ENCODE measurements around the gene TSNAXIP1.
"Not testable (repeated sequence)": the region's sequence is repeated elsewhere in the genome, so short reads cannot be mapped to it uniquely, and the experiment has no call there.

The TSNAXIP1 gene

DNA sequence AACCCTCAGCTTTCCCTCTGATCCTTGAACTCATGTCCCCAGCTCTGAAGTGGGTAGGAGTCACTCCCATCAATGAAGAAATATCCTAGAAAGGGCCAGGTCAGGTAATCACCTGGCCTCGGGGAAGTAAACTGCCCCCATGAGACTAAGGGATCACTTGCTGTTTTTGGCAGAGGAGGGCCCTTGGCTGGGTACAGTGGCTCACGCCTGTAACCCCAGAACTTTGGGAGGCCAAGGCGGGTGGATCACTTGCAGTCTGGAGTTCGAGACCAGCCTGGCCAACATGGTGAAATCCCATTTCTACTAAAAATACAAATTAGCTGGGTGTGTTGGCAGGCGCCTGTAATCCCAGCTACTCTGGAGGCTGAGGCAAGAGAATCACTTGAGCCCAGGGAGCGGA lies 57.4 kb downstream of the TSNAXIP1 start:
- DNase-seq = not testable (repeated sequence)

DNA sequence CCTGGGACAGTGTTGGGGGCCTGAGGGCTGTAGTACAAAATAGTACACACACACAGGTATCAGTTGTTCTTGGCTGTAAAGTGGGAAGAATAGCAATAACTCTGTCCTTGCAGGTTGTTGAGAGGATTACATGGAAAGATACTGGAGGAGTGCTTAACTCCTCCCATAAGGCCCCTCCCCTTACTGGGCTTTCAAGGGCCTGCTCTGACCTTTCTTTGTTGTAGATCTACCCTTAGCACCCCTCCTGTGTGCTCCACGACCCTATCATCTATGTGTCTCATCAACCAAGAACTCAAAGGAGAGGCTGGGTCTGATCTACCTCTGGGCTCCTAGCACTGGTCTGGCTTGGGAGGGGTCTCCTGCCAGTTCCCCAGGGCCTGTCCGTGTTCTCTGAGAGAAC lies 57.9 kb downstream of the TSNAXIP1 start:
- DNase-seq = no peak

- DNase-seq = no peak
Measured at GRCh38 chr16:67865318-67865717, 58.6 kb downstream of the TSNAXIP1 start.

DNA sequence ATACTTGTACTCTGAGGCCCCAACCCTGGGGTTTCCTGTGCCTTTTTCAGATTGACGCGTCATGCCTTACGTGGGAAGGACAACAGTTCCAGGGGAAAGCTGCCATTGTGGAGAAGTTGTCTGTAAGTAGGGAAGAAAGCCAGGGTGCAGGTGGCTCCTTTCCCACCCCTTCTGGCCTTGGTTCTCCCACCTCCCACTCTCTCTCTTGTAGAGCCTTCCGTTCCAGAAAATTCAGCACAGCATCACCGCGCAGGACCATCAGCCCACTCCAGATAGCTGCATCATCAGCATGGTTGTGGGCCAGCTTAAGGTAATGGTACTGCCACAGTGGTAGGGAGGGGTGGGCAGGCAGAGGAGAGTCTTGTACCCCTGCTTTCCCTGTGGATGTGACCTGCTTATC lies 61.6 kb downstream of the TSNAXIP1 start:
- no peak for DNase-seq

DNA sequence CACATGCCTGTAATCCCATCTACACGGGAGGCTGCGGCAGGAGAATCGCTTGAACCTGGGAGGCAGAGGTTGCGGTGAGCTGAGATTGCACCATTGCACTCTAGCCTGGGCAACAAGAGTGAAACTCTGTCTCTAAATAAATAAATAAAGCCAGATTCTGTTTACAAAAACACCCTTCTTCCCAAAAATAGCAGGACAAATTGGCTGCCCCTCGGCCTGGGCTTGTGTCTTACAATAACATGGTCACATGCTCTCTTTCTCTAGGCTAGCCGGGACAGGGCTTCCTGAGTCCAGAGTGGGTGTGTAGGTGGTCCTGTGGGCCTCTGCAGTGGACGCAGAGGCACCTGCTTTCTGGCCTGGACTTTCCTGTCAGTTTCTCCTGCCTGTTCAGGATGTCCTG lies 63.0 kb downstream of the TSNAXIP1 start:
- DNase-seq = no peak

GRCh38 chr16:67871256-67871655 lies 64.6 kb downstream of the TSNAXIP1 start:
- DNase-seq = no peak

GRCh38 chr16:67872131-67872630 lies 65.5 kb downstream of the TSNAXIP1 start:
- DNase-seq = no peak

DNA sequence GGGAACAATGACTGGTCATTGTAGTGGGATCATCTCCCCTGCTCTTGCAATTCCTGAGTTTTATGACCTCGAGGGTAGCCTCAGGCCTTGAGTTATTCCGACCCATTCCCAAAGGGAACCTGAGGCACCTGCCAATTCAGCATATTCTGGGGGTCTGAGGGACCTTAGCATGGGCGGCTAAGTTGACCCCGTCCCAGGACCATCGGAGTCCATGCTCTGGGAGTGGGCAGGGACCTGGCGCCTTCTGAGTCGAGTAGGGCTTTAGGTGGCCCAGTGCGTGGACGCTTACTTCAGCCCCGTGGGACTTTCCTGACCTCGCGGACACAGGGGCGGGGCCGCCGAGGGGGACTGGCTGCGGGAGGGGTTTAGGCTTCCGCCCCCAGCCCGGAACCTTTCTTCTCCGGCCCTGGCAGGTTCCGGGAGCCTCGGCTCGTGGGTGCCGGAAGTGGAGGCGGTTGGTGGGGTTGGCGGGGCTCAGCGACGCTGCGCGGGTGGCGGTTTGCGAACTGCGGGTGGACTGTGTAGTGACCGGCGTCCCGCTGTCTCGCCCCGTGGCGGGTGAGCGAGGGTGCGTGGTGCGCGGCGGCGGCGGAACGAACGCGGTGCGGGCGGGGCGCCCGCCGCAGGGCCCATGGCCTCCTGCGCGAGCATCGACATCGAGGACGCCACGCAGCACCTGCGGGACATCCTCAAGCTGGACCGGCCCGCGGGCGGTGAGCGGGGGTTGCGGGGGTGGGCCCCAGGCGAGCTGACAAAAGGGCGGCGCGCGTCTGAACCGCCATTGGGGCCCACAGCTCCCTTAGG lies 66.1 kb downstream of the TSNAXIP1 start, which contains the start of gene EDC4:
TSS of gene EDC4 (plus strand) at position 422 of the 804 bp plus-strand sequence. CDS start at position 632, 210 bp downstream.
- peak; percentile 19 for DNase-seq

DNA sequence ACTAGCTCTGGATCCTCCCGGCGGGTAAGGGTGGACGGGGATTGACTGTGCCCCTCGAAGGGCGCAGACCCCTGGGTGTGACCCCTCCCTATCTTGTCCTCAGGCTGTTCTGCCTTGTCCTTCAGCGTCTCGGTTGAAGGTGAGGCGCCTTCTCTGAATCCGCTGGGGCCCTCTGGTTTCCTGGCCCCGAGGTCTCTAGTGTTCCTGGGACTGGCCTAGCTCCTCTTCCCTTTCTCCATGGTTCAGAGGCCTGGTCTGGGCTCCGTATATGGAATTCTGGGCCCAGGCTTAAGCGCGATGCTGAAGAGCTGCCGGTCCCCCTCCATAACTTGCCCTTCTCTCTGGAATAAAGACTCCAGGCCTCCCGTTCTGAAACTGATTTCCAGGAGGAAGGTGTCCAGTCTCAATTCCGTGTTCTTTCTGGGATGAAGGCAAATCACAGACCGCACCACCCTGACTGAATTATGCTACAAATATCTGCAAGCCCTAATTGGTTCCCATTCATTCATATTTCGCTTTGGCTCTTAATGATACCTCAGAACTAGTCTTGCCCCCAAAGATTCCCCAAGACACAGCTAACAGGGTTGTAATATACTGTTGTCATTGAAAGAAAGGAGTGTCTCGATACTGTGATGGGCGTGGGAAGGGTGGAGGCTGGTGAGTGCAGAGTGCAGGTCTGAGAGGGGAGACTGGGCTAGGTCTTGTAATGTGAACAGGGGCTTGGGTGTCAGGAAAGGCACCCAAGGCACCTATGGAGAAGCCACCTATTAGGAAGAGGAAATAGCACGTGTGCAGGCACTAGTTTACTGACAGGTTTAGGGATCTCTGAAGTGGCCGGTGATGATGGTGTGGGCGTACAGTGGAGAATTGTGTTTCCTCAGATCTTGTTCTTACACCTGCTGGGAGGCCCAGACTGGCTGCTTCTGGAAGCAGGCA lies 67.0 kb downstream of the TSNAXIP1 start:
- DNase-seq = no peak

DNA sequence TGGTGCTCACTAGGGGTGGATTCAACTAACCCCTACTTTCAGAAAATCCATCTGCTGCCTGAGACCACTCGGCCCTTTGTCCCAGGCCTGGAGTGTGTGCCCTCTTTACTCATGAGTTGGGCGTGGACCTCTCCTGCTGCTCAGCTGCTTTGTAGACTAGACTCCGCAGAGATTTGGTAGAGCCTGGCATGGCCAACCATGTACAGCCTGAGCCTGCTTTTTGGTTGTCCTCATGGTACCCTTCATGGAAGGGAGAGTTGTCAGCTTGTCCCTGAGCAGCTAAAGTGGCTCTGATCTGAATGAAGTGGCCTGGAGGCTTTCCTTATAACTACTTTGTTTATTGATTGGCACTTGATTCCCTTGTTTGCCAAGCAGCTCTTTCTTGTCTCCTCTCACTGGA lies 67.7 kb downstream of the TSNAXIP1 start:
- no peak for DNase-seq

- no peak for DNase-seq
Measured at GRCh38 chr16:67877064-67877463, 70.4 kb downstream of the TSNAXIP1 start.

All from SHP77 treated with DMSO at 0.1 percent for 48 hours (cell line).